Ovary (tissue), 3 donors: ENCODE measurements around the gene DNAH8.
"Not testable (repeated sequence)": the region's sequence is repeated elsewhere in the genome, so short reads cannot be mapped to it uniquely, and the experiment has no call there.

Experiments
- CTCF ChIP-seq, 3 donors: fragments of 450-650 bp in 2 of 3; fragments of 200-600 bp in 1 of 3; IDR thresholded peaks; one replicate each; pipeline versions ENCODE4 v1.5.1 to v1.8.0; 2016 to 2022; ENCODE audit warnings: antibody characterized with exemption in 3 of 3, mild to moderate bottlenecking in 1 of 3
- EP300 ChIP-seq: sonication (generic); formaldehyde crosslinking; IDR thresholded peaks from one replicate; pipeline ENCODE4 v1.6.1; 2017; ENCODE audit warnings: antibody characterized with exemption
- donor health status: DM: no; HTN: no; CAD: no.

DNA sequence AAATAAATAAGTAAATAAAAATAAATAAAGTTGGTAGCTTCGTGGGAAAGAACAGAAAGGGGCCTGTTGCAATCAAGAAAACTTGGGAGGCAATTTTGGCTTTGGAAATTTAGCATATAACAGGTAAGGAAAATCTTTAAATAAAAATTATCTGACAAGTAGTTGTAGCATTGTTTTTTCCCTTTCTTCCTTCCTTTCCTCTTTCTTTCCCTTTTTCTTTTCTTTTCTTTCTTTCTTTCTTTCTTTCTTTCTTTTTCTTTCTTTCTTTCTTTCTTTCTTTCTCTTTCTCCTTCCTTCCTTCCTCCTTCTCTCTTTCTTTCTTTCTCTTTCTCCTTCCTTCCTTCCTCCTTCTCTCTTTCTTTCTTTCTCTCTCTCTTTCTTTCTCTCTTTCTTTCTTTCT is 158.7 kb downstream of the DNAH8 start:
- not testable (repeated sequence) for TF ChIP-seq EP300; CTCF (IDR thresholded peaks at IDR 0.05)
